ENCODE data around the gene SLC6A16.

Gene SLC6A16

GRCh38 chr19:49340069-49340864 is 15.3 kb upstream of the SLC6A16 start:
- no peak for TF ChIP-seq CTCF (IDR thresholded peaks at IDR 0.05)

GRCh38 chr19:49339301-49340068 is 14.5 kb upstream of the SLC6A16 start:
- TF ChIP-seq CTCF (IDR thresholded peaks at IDR 0.05): no peak

- TF ChIP-seq CTCF (IDR thresholded peaks at IDR 0.05): no peak
These were observed 13.8 kb upstream of the SLC6A16 start for GRCh38 chr19:49338691-49339300.

GRCh38 chr19:49338023-49338677 is 13.2 kb upstream of the SLC6A16 start:
- TF ChIP-seq CTCF (IDR thresholded peaks at IDR 0.05): no peak

GRCh38 chr19:49337267-49338022 is 12.5 kb upstream of the SLC6A16 start:
- no peak for TF ChIP-seq CTCF (IDR thresholded peaks at IDR 0.05)

GRCh38 chr19:49336482-49337266 is 11.7 kb upstream of the SLC6A16 start:
- no peak for TF ChIP-seq CTCF (IDR thresholded peaks at IDR 0.05)
